Posterior vena cava (tissue), 2 donors: ENCODE data around the gene CELA1. TPM values are rescaled to one million over a fixed set of nuclear protein-coding genes. Genes with fewer than 3 reads are reported as not detected.

Source experiments
- total RNA-seq, 2 donors: library from RNA; stranded (reverse); fragmentation: NEBNext Ultra II Directional; extraction: Animal tissue kit (Norgen Biotek cat#: 25700); gene quantifications; one replicate each; pipeline ENCODE4 v1.2.1, GENCODE V29; 2021
- donor health status: DM: yes; HTN: yes; CAD: no.
- donor health status: DM: yes; HTN: yes; CAD: no.

CELA1 gene
- total RNA-seq, 2 donors from 2014 or later: not detected

Other genes starting within 250 kb of the CELA1 start
- gene TFCP2, start 173.5 kb downstream of the CELA1 start, total RNA-seq: 10 to 100 TPM; 16.1 to 23.1 TPM
- 10 to 100 TPM; 18.1 to 19.4 TPM for gene POU6F1, start 128.6 kb downstream of the CELA1 start, total RNA-seq
- 100 to 1,000 TPM; 156 to 169 TPM for gene DAZAP2, start 107.9 kb downstream of the CELA1 start, total RNA-seq
- gene SMAGP, start 76.3 kb downstream of the CELA1 start, total RNA-seq: 1 to 10 TPM; 6.5 to 9.3 TPM
- gene BIN2, start 22.5 kb downstream of the CELA1 start, total RNA-seq: 1 to 10 TPM; 5.6 to 8.8 TPM
- gene GALNT6, start 44.7 kb upstream of the CELA1 start, total RNA-seq: 1 to 10 TPM; 8.0 to 9.7 TPM
- 1 to 10 TPM in 1 of 2 donors, under 1 TPM in 1; 0.79 to 1.4 TPM for gene SLC4A8, start 78.2 kb upstream of the CELA1 start, total RNA-seq
- gene SCN8A, start 244.6 kb upstream of the CELA1 start, total RNA-seq: under 1 TPM; 0.65 to 0.81 TPM